ENCODE results near the gene MAMDC2. TPM values are rescaled to one million over a fixed set of nuclear protein-coding genes. Genes with fewer than 3 reads are reported as not detected.

The MAMDC2 gene
- total and polyA plus RNA-seq, 2 of the 8 experiments (the other 6 are each of a cell fraction or from before 2014, with no cell fraction given): 6.1 to 15.4 TPM

DNA sequence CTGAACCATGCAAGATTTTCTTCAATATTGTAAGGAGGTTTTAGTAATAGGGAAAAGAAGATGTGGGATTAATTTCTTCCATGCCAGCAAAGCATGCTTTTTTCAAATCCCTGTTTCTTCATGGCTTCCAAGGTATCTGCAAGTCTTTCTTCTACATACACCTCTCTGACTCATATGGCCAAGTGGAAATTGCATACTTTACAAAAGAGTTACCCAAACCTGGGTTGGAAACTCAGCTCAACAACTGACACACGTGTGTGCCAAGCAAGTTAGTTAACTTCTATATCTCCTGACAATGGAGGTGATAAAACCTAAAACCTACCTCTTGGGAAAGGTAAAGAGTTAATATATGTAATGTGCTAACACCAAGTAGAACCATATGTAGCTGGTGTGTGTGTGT, 28.5 kb upstream of the MAMDC2 start:
- H2BK120ac ChIP-seq (replicated peaks; ENCODE audit: low read depth, low read length): no peak overlapping the region
- H2BK12ac ChIP-seq (ENCODE audit: low read depth, low read length): no peak overlapping the region
- no peak overlapping the region for H3K4me3 ChIP-seq (ENCODE audit: extremely low read depth in 1 of 4, insufficient read depth in 2 of 4, low read depth in 3 of 4, low read length in 4 of 4)
- H2BK15ac ChIP-seq (ENCODE audit: low read length): no peak overlapping the region
- H4K91ac ChIP-seq (replicated peaks; ENCODE audit: insufficient read length, low read length): no peak overlapping the region
- H3K79me2 ChIP-seq (ENCODE audit: control insufficient read depth in 1 of 2, insufficient read depth in 2 of 2, low read length in 2 of 2): no peaks in the 10 kb centered on the region
- no peak overlapping the region for H2AFZ ChIP-seq (ENCODE audit: low read length)
- H4K20me1 ChIP-seq (replicated peaks in 1 of 2; ENCODE audit: control insufficient read depth in 1 of 2, insufficient read depth in 2 of 2, low read length in 2 of 2): no peaks in the 10 kb centered on the region
- no peaks in the 10 kb centered on the region for H3K27me3 ChIP-seq (replicated peaks in 1 of 4; ENCODE audit: control insufficient read depth in 3 of 4, extremely low read depth in 1 of 4, insufficient read depth in 3 of 4, low read length in 3 of 4)
- ChIA-PET CTCF (ENCODE audit: partially characterized antibody) (interaction anchor here (0.7 to 1.0 kb wide), 3 partner anchors 12 to 80 kb away, joined by 3 read pairs; no protein-coding TSS in a partner anchor), POLR2A (ENCODE audit: partially characterized antibody) (no interaction called here)
- no peak overlapping the region for H3K23ac ChIP-seq (ENCODE audit: insufficient read length)
- no peak overlapping the region for H2AK5ac ChIP-seq (ENCODE audit: low read depth, low read length)
- no peak overlapping the region for H3K56ac ChIP-seq (replicated peaks; ENCODE audit: insufficient read length, low read depth, low read length)
- no peak for FAIRE-seq
- TF ChIP-seq SRF (IDR thresholded peaks at IDR 0.05; ENCODE audit: low read depth, low read length): no peak
- TF ChIP-seq EGR1 (IDR thresholded peaks at IDR 0.05; ENCODE audit: borderline replicate concordance, low read depth, low read length): no peak
- TF ChIP-seq RXRA (IDR thresholded peaks at IDR 0.05; ENCODE audit: insufficient read depth, low read depth, low read length): no peak
- TF ChIP-seq, protein P1, sequence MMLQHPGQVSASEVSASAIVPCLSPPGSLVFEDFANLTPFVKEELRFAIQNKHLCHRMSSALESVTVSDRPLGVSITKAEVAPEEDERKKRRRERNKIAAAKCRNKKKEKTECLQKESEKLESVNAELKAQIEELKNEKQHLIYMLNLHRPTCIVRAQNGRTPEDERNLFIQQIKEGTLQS (IDR thresholded peaks at IDR 0.05; ENCODE audit: insufficient read depth, low read depth, low read length): no peak
- no peak for TF ChIP-seq NRF1 (IDR thresholded peaks at IDR 0.05; ENCODE audit: low read depth, low read length)
- TF ChIP-seq, protein P2, sequence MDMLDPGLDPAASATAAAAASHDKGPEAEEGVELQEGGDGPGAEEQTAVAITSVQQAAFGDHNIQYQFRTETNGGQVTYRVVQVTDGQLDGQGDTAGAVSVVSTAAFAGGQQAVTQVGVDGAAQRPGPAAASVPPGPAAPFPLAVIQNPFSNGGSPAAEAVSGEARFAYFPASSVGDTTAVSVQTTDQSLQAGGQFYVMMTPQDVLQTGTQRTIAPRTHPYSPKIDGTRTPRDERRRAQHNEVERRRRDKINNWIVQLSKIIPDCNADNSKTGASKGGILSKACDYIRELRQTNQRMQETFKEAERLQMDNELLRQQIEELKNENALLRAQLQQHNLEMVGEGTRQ (IDR thresholded peaks at IDR 0.05; ENCODE audit: low read length): no peak
- no peak for TF ChIP-seq TAF7 (optimal IDR thresholded peaks at IDR 0.05; ENCODE audit: borderline replicate concordance, low read depth, low read length)
- TF ChIP-seq RFX5 (IDR thresholded peaks at IDR 0.05; ENCODE audit: borderline replicate concordance, low read depth, low read length): no peak
- no peak for TF ChIP-seq NANOG (IDR thresholded peaks at IDR 0.05; ENCODE audit: insufficient read depth, low read depth, low read length, poor library complexity, severe bottlenecking)
- no peak for DNase-seq (ENCODE audit: low read depth in 1 of 2, low spot score in 2 of 2)
- H2BK20ac ChIP-seq (ENCODE audit: low read length): no peak overlapping the region
- H3K9ac ChIP-seq (replicated peaks in 1 of 4; ENCODE audit: extremely low read depth in 1 of 4, low read depth in 3 of 4, low read length in 3 of 4): no peak overlapping the region
- H3K27ac ChIP-seq (ENCODE audit: low read depth, low read length): no peak overlapping the region
- no peak overlapping the region for H4K5ac ChIP-seq (ENCODE audit: insufficient read length, low read depth, low read length)
- H3K4me1 ChIP-seq (replicated peaks in 1 of 4; ENCODE audit: control insufficient read depth in 3 of 4, insufficient read depth in 4 of 4, low read length in 3 of 4): no peaks in the 10 kb centered on the region
- H3K79me1 ChIP-seq (ENCODE audit: low read depth, low read length): no peaks in the 10 kb centered on the region
- H3K14ac ChIP-seq (ENCODE audit: insufficient read length): no peak overlapping the region
- no peak overlapping the region for H3K18ac ChIP-seq (ENCODE audit: extremely low read depth, low read length)
- no peaks in the 10 kb centered on the region for H3K9me3 ChIP-seq (ENCODE audit: insufficient read depth in 2 of 2, low read depth in 1 of 2, low read length in 1 of 2)
- H3K4me2 ChIP-seq (ENCODE audit: insufficient read depth in 1 of 2, low read depth in 2 of 2, low read length in 2 of 2): no peak overlapping the region
- no peaks in the 10 kb centered on the region; the same call in 1 of the 2 replicates for H3K23me2 ChIP-seq (ENCODE audit: low read depth, low read length)
- H3K4ac ChIP-seq (replicated peaks; ENCODE audit: insufficient read length, low read depth, low read length): no peak overlapping the region
- WGBS, 2 experiments (ENCODE audit: extremely low coverage in 1 of 2, insufficient coverage in 1 of 2, insufficient read length in 1 of 2, insufficient replicate concordance in 2 of 2, low coverage in 1 of 2, low lambda C conversion rate in 2 of 2, missing lambda C conversion rate in 1 of 2): 86% methylated on average over 1 of the region's 1 CpG; no CpG with 5 or more reads in 1 of the 2 experiments
- H2BK5ac ChIP-seq (ENCODE audit: low read depth, low read length): no peak overlapping the region
- no peaks in the 10 kb centered on the region for H3K36me3 ChIP-seq (ENCODE audit: control insufficient read depth in 2 of 4, insufficient read depth in 4 of 4, low read length in 3 of 4)
- no peak overlapping the region for H4K8ac ChIP-seq (ENCODE audit: extremely low read depth, insufficient read depth, low read length)

Data from H1 (cell line).